PFSK-1 (cell line): ENCODE data around the gene AGO3.

Source experiments
- FOXP2 ChIP-seq: optimal IDR thresholded peaks from 2 replicates; pipeline ENCODE3; 2011; ENCODE audit warnings: borderline replicate concordance, control low read depth, inconsistent platforms; ENCODE audit not compliant: insufficient read depth; ENCODE audit errors: extremely low read length, extremely low read depth
- POLR2AphosphoS5 ChIP-seq: IDR thresholded peaks from 2 replicates; pipeline ENCODE4 v1.6.1; 2012; ENCODE audit warnings: low read depth, mild to moderate bottlenecking, control low read depth, low read length, moderate library complexity
- SIN3A ChIP-seq: IDR thresholded peaks from 2 replicates; pipeline ENCODE4 v1.6.1; 2012; ENCODE audit warnings: mild to moderate bottlenecking, low read length, moderate library complexity, borderline replicate concordance; ENCODE audit not compliant: insufficient read depth
- TAF1 ChIP-seq: IDR thresholded peaks from 2 replicates; pipeline ENCODE4 v1.6.1; 2012; ENCODE audit warnings: low read length, control low read depth, borderline replicate concordance; ENCODE audit not compliant: insufficient read depth
- TF ChIP-seq, protein P1 (sequence below), 2 experiments: IDR thresholded peaks; 2 replicates each; pipeline versions ENCODE4 v1.6.1 to v1.8.0; 2011 to 2012; ENCODE audit warnings: low read depth in 2 of 2, low read length in 2 of 2, control low read depth in 1 of 2, inconsistent platforms in 1 of 2, mild to moderate bottlenecking in 1 of 2, moderate library complexity in 1 of 2; ENCODE audit not compliant: insufficient read depth in 1 of 2

AGO3 gene

GRCh38 chr1:35899941-35900340, 31.0 kb upstream of the AGO3 start:
- no peak for TF ChIP-seq SIN3A
- no peak for TF ChIP-seq FOXP2
- TF ChIP-seq, protein P1, sequence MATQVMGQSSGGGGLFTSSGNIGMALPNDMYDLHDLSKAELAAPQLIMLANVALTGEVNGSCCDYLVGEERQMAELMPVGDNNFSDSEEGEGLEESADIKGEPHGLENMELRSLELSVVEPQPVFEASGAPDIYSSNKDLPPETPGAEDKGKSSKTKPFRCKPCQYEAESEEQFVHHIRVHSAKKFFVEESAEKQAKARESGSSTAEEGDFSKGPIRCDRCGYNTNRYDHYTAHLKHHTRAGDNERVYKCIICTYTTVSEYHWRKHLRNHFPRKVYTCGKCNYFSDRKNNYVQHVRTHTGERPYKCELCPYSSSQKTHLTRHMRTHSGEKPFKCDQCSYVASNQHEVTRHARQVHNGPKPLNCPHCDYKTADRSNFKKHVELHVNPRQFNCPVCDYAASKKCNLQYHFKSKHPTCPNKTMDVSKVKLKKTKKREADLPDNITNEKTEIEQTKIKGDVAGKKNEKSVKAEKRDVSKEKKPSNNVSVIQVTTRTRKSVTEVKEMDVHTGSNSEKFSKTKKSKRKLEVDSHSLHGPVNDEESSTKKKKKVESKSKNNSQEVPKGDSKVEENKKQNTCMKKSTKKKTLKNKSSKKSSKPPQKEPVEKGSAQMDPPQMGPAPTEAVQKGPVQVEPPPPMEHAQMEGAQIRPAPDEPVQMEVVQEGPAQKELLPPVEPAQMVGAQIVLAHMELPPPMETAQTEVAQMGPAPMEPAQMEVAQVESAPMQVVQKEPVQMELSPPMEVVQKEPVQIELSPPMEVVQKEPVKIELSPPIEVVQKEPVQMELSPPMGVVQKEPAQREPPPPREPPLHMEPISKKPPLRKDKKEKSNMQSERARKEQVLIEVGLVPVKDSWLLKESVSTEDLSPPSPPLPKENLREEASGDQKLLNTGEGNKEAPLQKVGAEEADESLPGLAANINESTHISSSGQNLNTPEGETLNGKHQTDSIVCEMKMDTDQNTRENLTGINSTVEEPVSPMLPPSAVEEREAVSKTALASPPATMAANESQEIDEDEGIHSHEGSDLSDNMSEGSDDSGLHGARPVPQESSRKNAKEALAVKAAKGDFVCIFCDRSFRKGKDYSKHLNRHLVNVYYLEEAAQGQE (IDR thresholded peaks at IDR 0.05; ENCODE audit: insufficient read depth in 1 of 2, low read depth in 2 of 2, low read length in 2 of 2), result no peak
- TF ChIP-seq POLR2AphosphoS5, result no peak
- TF ChIP-seq TAF1, result no peak

DNA sequence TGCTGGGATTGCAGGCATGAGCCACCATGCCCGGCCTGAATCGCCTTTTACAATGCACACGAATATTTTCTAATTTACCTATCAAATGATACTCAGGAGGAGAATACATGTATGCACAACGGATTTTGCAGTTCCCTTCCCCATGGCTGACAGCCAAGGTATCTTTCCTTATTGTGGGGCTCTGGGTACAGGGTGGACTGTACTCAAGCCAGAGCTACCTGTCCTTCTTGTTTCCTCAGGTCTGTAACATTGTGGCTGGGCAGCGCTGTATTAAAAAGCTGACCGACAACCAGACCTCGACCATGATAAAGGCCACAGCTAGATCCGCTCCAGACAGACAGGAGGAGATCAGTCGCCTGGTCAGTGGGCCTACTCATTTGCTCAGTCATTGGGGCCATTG, 29.7 kb upstream of the AGO3 start:
- TF ChIP-seq POLR2AphosphoS5 (no peak), TAF1 (no peak)

- TF ChIP-seq, protein P1 (IDR thresholded peaks at IDR 0.05; ENCODE audit: insufficient read depth in 1 of 2, low read depth in 2 of 2, low read length in 2 of 2), result no peak
- TF ChIP-seq FOXP2 (no peak), POLR2AphosphoS5 (no peak), SIN3A (no peak), TAF1 (no peak)
Measured at GRCh38 chr1:35902671-35903070, 28.2 kb upstream of the AGO3 start.

- TF ChIP-seq SIN3A, result no peak
- no peak for TF ChIP-seq TAF1
- no peak for TF ChIP-seq FOXP2
- TF ChIP-seq, protein P1 (IDR thresholded peaks at IDR 0.05; ENCODE audit: insufficient read depth in 1 of 2, low read depth in 2 of 2, low read length in 2 of 2), result no peak
- no peak for TF ChIP-seq POLR2AphosphoS5
Measured at GRCh38 chr1:35914717-35915116, 16.2 kb upstream of the AGO3 start.

- no peak for TF ChIP-seq TAF1
- no peak for TF ChIP-seq FOXP2
- TF ChIP-seq POLR2AphosphoS5, result no peak
- TF ChIP-seq SIN3A, result no peak
- TF ChIP-seq, protein P1 (IDR thresholded peaks at IDR 0.05; ENCODE audit: insufficient read depth in 1 of 2, low read depth in 2 of 2, low read length in 2 of 2), result no peak
Measured at GRCh38 chr1:35915693-35916092, 15.2 kb upstream of the AGO3 start.
